HepG2 (cell line): Measurements from ENCODE around the gene RAB8A. TPM values are rescaled to one million over a fixed set of nuclear protein-coding genes. Genes with fewer than 3 reads are reported as not detected.

Experiments used
- ARNT ChIP-seq: fragments of 450-650 bp; IDR thresholded peaks from 2 replicates; pipeline ENCODE4 v1.6.1; 2017
- ELF3 ChIP-seq: IDR thresholded peaks from 2 replicates; pipeline ENCODE4 v1.6.1; 2016; ENCODE audit warnings: missing genetic modification reagents, missing compliant biosample characterization
- KAT8 ChIP-seq: IDR thresholded peaks from 2 replicates; pipeline ENCODE4 v1.6.1; 2016; ENCODE audit warnings: missing genetic modification reagents, missing compliant biosample characterization
- MAZ ChIP-seq, 2 experiments: sonication (generic) in 1 of 2; formaldehyde crosslinking in 1 of 2; IDR thresholded peaks; 2 replicates each; pipeline versions ENCODE4 v1.5.0 to v1.6.1; 2012 to 2020; ENCODE audit warnings: low read depth in 2 of 2, mild to moderate bottlenecking in 2 of 2, borderline replicate concordance in 1 of 2, improper control_type of control experiment in 1 of 2, low read length in 1 of 2, missing genetic modification reagents in 1 of 2, moderate library complexity in 1 of 2
- SAP130 ChIP-seq: IDR thresholded peaks from 2 replicates; pipeline ENCODE4 v1.6.1; 2016; ENCODE audit warnings: low read depth
- ZBTB20 ChIP-seq: sonication (generic); formaldehyde crosslinking; IDR thresholded peaks from 2 replicates; pipeline ENCODE4 v1.8.1; 2023; ENCODE audit warnings: missing genetic modification reagents, low read depth, mild to moderate bottlenecking, borderline replicate concordance
- ZC3H4 ChIP-seq: sonication (generic); formaldehyde crosslinking; IDR thresholded peaks from 2 replicates; pipeline ENCODE4 v1.4.0; 2020; ENCODE audit warnings: missing genetic modification reagents, borderline replicate concordance
- ZFP62 ChIP-seq: sonication (generic); formaldehyde crosslinking; IDR thresholded peaks from 2 replicates; pipeline ENCODE4 v1.4.0; 2020; ENCODE audit warnings: missing genetic modification reagents
- ZNF30 ChIP-seq: sonication (generic); formaldehyde crosslinking; IDR thresholded peaks from 2 replicates; pipeline ENCODE4 v1.5.0; 2020; ENCODE audit warnings: mild to moderate bottlenecking, missing genetic modification reagents
- ZNF33B ChIP-seq: sonication (generic); formaldehyde crosslinking; IDR thresholded peaks from 2 replicates; pipeline ENCODE4 v1.5.1; 2020; ENCODE audit warnings: mild to moderate bottlenecking, missing genetic modification reagents
- ZNF343 ChIP-seq: sonication (generic); formaldehyde crosslinking; IDR thresholded peaks from 2 replicates; pipeline ENCODE4 v1.4.0; 2020; ENCODE audit warnings: mild to moderate bottlenecking, missing genetic modification reagents
- ZNF558 ChIP-seq: sonication (generic); formaldehyde crosslinking; IDR thresholded peaks from 2 replicates; pipeline ENCODE4 v1.9.0; 2022; ENCODE audit warnings: mild to moderate bottlenecking, missing genetic modification reagents, borderline replicate concordance
- ZNF614 ChIP-seq: IDR thresholded peaks from 2 replicates; pipeline ENCODE4 v1.6.1; 2018; ENCODE audit warnings: missing biosample characterization, missing genetic modification reagents, inconsistent platforms, borderline replicate concordance
- ZNF703 ChIP-seq: sonication (generic); formaldehyde crosslinking; IDR thresholded peaks from 2 replicates; pipeline ENCODE4 v1.5.1; 2020; ENCODE audit warnings: missing genetic modification reagents, mild to moderate bottlenecking, moderate library complexity, borderline replicate concordance
- polyA plus RNA-seq, 8 experiments: library from polyadenylated mRNA; depleted of rRNA in 3 of 8; stranded (reverse) in 7 of 8; unstranded in 1 of 8; fragments of >200 nt; fragmentation: Illumina TruSeq in 4 of 8; extraction: Trizol in 4 of 8; gene quantifications; 2 replicates each; pipeline versions ENCODE4 v1.2.1 to v1.2.3, GENCODE V29; 2011 to 2016; ENCODE audit warnings: low read depth in 4 of 8, missing spikeins in 1 of 8, mixed read lengths in 1 of 8; ENCODE audit not compliant: insufficient read depth in 1 of 8
- total RNA-seq, 5 experiments: library from RNA; depleted of rRNA; stranded (reverse); fragments of >200 nt; fragmentation: Illumina TruSeq; extraction: Trizol; gene quantifications; 2 replicates each; pipeline ENCODE4 v1.2.3, GENCODE V29; 2016; ENCODE audit warnings: low read depth in 1 of 5
- TF ChIP-seq, protein P1 (sequence below): IDR thresholded peaks from 2 replicates; pipeline ENCODE4 v1.6.1; 2016; ENCODE audit warnings: missing compliant biosample characterization, missing genetic modification reagents, borderline replicate concordance
- TF ChIP-seq, protein P2 (sequence below): sonication (generic); formaldehyde crosslinking; IDR thresholded peaks from 2 replicates; pipeline ENCODE4 v1.4.0; 2020; ENCODE audit warnings: missing genetic modification reagents
- TF ChIP-seq, protein P3 (sequence below): IDR thresholded peaks from 2 replicates; pipeline ENCODE4 v1.6.1; 2016; ENCODE audit warnings: low read depth
- TF ChIP-seq, protein P4 (sequence below): sonication (generic); formaldehyde crosslinking; IDR thresholded peaks from 2 replicates; pipeline ENCODE4 v1.4.0; 2020; ENCODE audit warnings: low read depth, mild to moderate bottlenecking, missing genetic modification reagents
- TF ChIP-seq, protein P5 (sequence below): sonication (generic); formaldehyde crosslinking; IDR thresholded peaks from 2 replicates; pipeline ENCODE4 v1.8.0; 2022; ENCODE audit warnings: missing genetic modification reagents, mild to moderate bottlenecking, inconsistent platforms, borderline replicate concordance
- TF ChIP-seq, protein P6 (sequence below): sonication (generic); formaldehyde crosslinking; IDR thresholded peaks from 2 replicates; pipeline ENCODE4 v1.4.0; 2020; ENCODE audit warnings: mild to moderate bottlenecking, missing genetic modification reagents

RAB8A gene
- total and polyA plus RNA-seq, 2 of the 13 experiments (the other 11 are each of a cell fraction or from before 2014, with no cell fraction given) = 36.7 to 45.0 TPM

DNA sequence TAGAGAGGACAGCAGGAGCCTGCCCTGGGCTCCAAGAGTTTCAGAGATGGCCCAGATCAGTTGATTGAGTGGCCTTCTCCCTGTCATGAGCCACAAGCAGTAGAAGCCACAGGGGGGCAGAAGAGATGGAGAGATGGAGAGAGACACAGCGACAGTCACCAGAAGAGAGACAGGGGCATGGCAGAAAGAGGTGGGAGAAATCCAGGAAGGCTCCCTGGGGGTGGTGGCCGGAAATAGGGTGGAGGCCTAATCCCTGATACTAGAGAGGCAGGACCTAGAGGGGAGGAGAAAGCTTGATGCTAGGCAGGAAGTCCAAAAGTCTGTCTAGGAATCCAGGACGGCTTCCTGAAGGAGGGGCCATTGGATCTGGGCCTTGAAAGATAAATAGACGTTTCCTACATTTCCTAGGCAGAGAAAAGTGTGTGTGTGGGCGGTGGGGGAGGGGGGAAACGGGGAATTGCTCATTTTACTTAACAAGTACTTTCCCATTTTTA lies 45.0 kb upstream of the RAB8A start (continued):
- TF ChIP-seq, protein P1, sequence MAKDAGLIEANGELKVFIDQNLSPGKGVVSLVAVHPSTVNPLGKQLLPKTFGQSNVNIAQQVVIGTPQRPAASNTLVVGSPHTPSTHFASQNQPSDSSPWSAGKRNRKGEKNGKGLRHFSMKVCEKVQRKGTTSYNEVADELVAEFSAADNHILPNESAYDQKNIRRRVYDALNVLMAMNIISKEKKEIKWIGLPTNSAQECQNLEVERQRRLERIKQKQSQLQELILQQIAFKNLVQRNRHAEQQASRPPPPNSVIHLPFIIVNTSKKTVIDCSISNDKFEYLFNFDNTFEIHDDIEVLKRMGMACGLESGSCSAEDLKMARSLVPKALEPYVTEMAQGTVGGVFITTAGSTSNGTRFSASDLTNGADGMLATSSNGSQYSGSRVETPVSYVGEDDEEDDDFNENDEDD (CRISPR knock-in tag) = no peak
- TF ChIP-seq ELF3 (peak; percentile 57), MAZ (IDR thresholded peaks at IDR 0.05; ENCODE audit: borderline replicate concordance, low read depth, low read length) (peak; percentile 77; the same call in 1 of the 2 replicates), MAZ (CRISPR knock-in tag; IDR thresholded peaks at IDR 0.05; ENCODE audit: low read depth) (no peak), ZNF343 (CRISPR knock-in tag) (no peak), ZNF33B (CRISPR knock-in tag) (no peak), KAT8 (CRISPR knock-in tag) (0 out of 2 replicates have a peak, but pooled peaks have one; percentile 30), ZNF703 (CRISPR knock-in tag) (no peak), ARNT (no peak), ZFP62 (no peak), ZBTB20 (CRISPR knock-in tag) (no peak), SAP130 (CRISPR knock-in tag) (peak; percentile 63), ZC3H4 (CRISPR knock-in tag) (no peak), ZNF30 (CRISPR knock-in tag) (no peak), ZNF558 (CRISPR knock-in tag) (no peak), ZNF614 (CRISPR knock-in tag) (no peak)
- TF ChIP-seq, protein P2, sequence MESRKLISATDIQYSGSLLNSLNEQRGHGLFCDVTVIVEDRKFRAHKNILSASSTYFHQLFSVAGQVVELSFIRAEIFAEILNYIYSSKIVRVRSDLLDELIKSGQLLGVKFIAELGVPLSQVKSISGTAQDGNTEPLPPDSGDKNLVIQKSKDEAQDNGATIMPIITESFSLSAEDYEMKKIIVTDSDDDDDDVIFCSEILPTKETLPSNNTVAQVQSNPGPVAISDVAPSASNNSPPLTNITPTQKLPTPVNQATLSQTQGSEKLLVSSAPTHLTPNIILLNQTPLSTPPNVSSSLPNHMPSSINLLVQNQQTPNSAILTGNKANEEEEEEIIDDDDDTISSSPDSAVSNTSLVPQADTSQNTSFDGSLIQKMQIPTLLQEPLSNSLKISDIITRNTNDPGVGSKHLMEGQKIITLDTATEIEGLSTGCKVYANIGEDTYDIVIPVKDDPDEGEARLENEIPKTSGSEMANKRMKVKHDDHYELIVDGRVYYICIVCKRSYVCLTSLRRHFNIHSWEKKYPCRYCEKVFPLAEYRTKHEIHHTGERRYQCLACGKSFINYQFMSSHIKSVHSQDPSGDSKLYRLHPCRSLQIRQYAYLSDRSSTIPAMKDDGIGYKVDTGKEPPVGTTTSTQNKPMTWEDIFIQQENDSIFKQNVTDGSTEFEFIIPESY (CRISPR knock-in tag) = peak; percentile 26; the same call in 1 of the 2 replicates
- TF ChIP-seq, protein P3, sequence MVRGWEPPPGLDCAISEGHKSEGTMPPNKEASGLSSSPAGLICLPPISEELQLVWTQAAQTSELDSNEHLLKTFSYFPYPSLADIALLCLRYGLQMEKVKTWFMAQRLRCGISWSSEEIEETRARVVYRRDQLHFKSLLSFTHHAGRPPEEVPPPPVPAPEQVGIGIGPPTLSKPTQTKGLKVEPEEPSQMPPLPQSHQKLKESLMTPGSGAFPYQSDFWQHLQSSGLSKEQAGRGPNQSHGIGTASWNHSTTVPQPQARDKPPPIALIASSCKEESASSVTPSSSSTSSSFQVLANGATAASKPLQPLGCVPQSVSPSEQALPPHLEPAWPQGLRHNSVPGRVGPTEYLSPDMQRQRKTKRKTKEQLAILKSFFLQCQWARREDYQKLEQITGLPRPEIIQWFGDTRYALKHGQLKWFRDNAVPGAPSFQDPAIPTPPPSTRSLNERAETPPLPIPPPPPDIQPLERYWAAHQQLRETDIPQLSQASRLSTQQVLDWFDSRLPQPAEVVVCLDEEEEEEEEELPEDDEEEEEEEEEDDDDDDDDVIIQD (CRISPR knock-in tag) = 0 out of 2 replicates have a peak, but pooled peaks have one; percentile 43
- TF ChIP-seq, protein P4, sequence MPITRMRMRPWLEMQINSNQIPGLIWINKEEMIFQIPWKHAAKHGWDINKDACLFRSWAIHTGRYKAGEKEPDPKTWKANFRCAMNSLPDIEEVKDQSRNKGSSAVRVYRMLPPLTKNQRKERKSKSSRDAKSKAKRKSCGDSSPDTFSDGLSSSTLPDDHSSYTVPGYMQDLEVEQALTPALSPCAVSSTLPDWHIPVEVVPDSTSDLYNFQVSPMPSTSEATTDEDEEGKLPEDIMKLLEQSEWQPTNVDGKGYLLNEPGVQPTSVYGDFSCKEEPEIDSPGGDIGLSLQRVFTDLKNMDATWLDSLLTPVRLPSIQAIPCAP = no peak
- TF ChIP-seq, protein P5, sequence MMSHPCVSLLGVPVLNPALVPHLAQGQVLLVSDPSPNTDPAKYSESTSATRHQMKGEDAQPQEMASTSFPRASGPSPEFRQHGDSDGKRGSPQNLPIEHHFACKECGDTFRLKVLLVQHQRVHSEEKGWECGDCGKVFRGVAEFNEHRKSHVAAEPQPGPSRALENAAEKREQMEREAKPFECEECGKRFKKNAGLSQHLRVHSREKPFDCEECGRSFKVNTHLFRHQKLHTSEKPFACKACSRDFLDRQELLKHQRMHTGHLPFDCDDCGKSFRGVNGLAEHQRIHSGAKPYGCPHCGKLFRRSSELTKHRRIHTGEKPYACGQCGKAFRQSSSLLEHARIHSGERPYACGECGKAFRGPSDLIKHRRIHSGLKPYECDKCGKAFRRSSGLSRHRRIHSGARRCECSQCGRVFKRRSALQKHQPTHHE = no peak
- TF ChIP-seq, protein P6, sequence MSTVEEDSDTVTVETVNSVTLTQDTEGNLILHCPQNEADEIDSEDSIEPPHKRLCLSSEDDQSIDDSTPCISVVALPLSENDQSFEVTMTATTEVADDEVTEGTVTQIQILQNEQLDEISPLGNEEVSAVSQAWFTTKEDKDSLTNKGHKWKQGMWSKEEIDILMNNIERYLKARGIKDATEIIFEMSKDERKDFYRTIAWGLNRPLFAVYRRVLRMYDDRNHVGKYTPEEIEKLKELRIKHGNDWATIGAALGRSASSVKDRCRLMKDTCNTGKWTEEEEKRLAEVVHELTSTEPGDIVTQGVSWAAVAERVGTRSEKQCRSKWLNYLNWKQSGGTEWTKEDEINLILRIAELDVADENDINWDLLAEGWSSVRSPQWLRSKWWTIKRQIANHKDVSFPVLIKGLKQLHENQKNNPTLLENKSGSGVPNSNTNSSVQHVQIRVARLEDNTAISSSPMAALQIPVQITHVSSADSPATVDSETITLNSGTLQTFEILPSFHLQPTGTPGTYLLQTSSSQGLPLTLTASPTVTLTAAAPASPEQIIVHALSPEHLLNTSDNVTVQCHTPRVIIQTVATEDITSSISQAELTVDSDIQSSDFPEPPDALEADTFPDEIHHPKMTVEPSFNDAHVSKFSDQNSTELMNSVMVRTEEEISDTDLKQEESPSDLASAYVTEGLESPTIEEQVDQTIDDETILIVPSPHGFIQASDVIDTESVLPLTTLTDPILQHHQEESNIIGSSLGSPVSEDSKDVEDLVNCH = no peak
